Measurements from ENCODE around the gene DCTN3. TPM values are rescaled to one million over a fixed set of nuclear protein-coding genes. Genes with fewer than 3 reads are reported as not detected.

DCTN3 gene
- total and polyA plus RNA-seq, 9 of the 15 experiments (the other 6 are each of a cell fraction or from before 2014, with no cell fraction given) = 11.0 to 51.0 (median 41.9) TPM

DNA sequence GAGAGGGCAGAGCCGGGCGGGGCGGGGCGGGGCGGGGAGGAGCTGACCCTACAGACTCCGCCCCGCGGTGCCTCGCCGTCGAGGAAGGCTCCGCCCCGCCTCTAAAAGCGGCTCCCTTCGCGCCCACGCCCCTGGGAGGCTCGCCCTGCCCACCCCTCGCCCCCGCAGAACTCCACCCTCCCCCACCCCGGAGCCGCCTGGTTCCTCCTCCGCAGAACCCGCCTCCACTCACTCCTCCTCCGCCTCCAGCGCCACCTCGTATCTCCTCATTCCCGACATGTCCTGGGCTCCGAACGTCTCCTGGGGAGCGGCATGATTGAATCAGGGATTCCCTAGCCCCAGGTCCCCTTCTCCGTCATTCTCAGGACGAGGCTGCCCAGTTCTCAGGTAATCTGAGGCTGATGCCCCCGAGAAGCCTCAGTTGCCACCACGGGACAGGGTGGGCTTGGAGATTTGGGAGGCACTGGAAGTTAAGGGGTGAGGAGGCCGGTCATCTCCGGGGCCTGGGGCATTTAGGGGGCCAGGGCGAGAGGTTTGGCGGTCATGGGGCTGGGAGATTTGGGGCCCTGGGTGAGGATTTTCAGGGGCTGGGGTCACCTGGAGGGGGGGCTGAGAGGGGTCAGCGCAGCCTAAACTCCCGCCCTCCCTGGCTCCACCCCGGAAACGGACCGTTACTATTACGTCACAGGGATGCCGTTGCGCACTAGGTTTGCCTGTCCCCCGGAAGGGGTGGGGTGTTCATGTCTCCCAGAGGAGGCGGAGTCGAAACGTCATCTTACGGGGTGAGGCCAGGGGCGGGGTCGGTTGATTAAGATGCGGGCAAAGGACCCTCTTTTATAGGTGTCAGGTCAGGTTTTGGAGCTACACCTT, 45.3 kb upstream of the DCTN3 start (continued):
- TF ChIP-seq, protein P1, sequence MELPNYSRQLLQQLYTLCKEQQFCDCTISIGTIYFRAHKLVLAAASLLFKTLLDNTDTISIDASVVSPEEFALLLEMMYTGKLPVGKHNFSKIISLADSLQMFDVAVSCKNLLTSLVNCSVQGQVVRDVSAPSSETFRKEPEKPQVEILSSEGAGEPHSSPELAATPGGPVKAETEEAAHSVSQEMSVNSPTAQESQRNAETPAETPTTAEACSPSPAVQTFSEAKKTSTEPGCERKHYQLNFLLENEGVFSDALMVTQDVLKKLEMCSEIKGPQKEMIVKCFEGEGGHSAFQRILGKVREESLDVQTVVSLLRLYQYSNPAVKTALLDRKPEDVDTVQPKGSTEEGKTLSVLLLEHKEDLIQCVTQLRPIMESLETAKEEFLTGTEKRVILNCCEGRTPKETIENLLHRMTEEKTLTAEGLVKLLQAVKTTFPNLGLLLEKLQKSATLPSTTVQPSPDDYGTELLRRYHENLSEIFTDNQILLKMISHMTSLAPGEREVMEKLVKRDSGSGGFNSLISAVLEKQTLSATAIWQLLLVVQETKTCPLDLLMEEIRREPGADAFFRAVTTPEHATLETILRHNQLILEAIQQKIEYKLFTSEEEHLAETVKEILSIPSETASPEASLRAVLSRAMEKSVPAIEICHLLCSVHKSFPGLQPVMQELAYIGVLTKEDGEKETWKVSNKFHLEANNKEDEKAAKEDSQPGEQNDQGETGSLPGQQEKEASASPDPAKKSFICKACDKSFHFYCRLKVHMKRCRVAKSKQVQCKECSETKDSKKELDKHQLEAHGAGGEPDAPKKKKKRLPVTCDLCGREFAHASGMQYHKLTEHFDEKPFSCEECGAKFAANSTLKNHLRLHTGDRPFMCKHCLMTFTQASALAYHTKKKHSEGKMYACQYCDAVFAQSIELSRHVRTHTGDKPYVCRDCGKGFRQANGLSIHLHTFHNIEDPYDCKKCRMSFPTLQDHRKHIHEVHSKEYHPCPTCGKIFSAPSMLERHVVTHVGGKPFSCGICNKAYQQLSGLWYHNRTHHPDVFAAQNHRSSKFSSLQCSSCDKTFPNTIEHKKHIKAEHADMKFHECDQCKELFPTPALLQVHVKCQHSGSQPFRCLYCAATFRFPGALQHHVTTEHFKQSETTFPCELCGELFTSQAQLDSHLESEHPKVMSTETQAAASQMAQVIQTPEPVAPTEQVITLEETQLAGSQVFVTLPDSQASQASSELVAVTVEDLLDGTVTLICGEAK (IDR thresholded peaks at IDR 0.05) = peak; percentile 91
- TF ChIP-seq, protein P1 (CRISPR knock-in tag; IDR thresholded peaks at IDR 0.05) = no peak
- TF ChIP-seq, protein P2, sequence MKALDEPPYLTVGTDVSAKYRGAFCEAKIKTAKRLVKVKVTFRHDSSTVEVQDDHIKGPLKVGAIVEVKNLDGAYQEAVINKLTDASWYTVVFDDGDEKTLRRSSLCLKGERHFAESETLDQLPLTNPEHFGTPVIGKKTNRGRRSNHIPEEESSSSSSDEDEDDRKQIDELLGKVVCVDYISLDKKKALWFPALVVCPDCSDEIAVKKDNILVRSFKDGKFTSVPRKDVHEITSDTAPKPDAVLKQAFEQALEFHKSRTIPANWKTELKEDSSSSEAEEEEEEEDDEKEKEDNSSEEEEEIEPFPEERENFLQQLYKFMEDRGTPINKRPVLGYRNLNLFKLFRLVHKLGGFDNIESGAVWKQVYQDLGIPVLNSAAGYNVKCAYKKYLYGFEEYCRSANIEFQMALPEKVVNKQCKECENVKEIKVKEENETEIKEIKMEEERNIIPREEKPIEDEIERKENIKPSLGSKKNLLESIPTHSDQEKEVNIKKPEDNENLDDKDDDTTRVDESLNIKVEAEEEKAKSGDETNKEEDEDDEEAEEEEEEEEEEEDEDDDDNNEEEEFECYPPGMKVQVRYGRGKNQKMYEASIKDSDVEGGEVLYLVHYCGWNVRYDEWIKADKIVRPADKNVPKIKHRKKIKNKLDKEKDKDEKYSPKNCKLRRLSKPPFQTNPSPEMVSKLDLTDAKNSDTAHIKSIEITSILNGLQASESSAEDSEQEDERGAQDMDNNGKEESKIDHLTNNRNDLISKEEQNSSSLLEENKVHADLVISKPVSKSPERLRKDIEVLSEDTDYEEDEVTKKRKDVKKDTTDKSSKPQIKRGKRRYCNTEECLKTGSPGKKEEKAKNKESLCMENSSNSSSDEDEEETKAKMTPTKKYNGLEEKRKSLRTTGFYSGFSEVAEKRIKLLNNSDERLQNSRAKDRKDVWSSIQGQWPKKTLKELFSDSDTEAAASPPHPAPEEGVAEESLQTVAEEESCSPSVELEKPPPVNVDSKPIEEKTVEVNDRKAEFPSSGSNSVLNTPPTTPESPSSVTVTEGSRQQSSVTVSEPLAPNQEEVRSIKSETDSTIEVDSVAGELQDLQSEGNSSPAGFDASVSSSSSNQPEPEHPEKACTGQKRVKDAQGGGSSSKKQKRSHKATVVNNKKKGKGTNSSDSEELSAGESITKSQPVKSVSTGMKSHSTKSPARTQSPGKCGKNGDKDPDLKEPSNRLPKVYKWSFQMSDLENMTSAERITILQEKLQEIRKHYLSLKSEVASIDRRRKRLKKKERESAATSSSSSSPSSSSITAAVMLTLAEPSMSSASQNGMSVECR (CRISPR knock-in tag; IDR thresholded peaks at IDR 0.05) = 0 out of 2 replicates have a peak, but pooled peaks have one; percentile 45

All from K562 (cell line).